Colonic mucosa (tissue), 4 donors: ENCODE measurements around the gene RBBP5. TPM values are rescaled to one million over a fixed set of nuclear protein-coding genes. Genes with fewer than 3 reads are reported as not detected.

Source experiments
- DNase-seq: peaks from one replicate; pipeline ENCODE4 v3.0.0-alpha.2; 2020
- H3K27ac ChIP-seq: fragments of 200-600 bp; one replicate; pipeline ENCODE4 v1.8.0; 2021
- H3K27me3 ChIP-seq: fragments of 200-600 bp; one replicate; pipeline ENCODE4 v1.8.0; 2021
- H3K36me3 ChIP-seq: fragments of 200-600 bp; one replicate; pipeline ENCODE4 v1.8.0; 2021
- H3K4me1 ChIP-seq: fragments of 200-600 bp; one replicate; pipeline ENCODE4 v1.8.0; 2021; ENCODE audit warnings: mild to moderate bottlenecking
- H3K4me3 ChIP-seq: fragments of 200-600 bp; one replicate; pipeline ENCODE4 v1.8.0; 2021
- H3K9ac ChIP-seq, 2 donors: one replicate each; pipeline ENCODE4 v1.7.0; 2013; ENCODE audit warnings: control low read depth in 2 of 2, low read depth in 2 of 2, low read length in 2 of 2
- H3K9me3 ChIP-seq: fragments of 200-600 bp; one replicate; pipeline ENCODE4 v1.8.0; 2021
- intact Hi-C: fragments of 100-400 bp; cut with DNase I; formaldehyde crosslinking; loops from one replicate; pipeline ENCODE4 v1.14.1; 2022
- total RNA-seq, 2 donors: library from RNA; stranded (reverse); fragmentation: NEBNext Ultra II Directional in 1 of 2; extraction: Animal tissue kit (Norgen Biotek cat#: 25700) in 1 of 2; gene quantifications; one replicate each; pipeline ENCODE4 v1.2.1, GENCODE V29; 2021
- TF ChIP-seq, protein P1 (sequence below): fragments of 200-600 bp; IDR thresholded peaks from one replicate; pipeline ENCODE4 v1.8.0; 2022; ENCODE audit warnings: antibody characterized with exemption, mild to moderate bottlenecking
- donor health status: healthy.
- donor health status: DM: no; HTN: no; CAD: no.
- donor health status: DM: no; HTN: no; CAD: no.

The RBBP5 gene
- total RNA-seq, 2 donors from 2014 or later = 15.1 to 17.8 TPM

DNA sequence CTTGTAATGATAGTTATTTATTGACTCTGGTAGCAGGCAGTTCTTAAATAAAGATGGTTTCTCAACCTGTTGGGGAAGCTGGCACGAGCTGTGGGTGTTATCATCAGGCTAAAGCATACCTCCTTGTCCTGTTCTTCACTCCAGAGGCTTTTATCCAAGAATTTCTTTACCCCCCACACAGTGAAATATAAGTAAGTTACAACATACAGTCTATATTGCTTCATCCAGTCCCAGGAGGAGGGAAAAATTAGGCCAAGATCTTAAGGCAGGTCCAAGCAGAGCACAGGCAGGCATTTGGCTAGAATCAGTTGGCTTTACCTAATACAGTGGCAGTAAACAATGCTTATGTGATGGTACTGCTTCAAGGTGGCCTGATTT lies 43.9 kb downstream of the RBBP5 start:
- Histone ChIP-seq H3K27me3 (no peaks in the 10 kb centered on the region), H3K27ac (no peak overlapping the region), H3K4me1 (no peaks in the 10 kb centered on the region), H3K4me3 (no peak overlapping the region), H3K36me3 (no peaks in the 10 kb centered on the region), H3K9me3 (no peaks in the 10 kb centered on the region), H3K9ac (no peak overlapping the region)
- intact Hi-C loops = no loop called here
- no peak for DNase-seq
- TF ChIP-seq, protein P1, sequence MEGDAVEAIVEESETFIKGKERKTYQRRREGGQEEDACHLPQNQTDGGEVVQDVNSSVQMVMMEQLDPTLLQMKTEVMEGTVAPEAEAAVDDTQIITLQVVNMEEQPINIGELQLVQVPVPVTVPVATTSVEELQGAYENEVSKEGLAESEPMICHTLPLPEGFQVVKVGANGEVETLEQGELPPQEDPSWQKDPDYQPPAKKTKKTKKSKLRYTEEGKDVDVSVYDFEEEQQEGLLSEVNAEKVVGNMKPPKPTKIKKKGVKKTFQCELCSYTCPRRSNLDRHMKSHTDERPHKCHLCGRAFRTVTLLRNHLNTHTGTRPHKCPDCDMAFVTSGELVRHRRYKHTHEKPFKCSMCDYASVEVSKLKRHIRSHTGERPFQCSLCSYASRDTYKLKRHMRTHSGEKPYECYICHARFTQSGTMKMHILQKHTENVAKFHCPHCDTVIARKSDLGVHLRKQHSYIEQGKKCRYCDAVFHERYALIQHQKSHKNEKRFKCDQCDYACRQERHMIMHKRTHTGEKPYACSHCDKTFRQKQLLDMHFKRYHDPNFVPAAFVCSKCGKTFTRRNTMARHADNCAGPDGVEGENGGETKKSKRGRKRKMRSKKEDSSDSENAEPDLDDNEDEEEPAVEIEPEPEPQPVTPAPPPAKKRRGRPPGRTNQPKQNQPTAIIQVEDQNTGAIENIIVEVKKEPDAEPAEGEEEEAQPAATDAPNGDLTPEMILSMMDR = no peak

DNA sequence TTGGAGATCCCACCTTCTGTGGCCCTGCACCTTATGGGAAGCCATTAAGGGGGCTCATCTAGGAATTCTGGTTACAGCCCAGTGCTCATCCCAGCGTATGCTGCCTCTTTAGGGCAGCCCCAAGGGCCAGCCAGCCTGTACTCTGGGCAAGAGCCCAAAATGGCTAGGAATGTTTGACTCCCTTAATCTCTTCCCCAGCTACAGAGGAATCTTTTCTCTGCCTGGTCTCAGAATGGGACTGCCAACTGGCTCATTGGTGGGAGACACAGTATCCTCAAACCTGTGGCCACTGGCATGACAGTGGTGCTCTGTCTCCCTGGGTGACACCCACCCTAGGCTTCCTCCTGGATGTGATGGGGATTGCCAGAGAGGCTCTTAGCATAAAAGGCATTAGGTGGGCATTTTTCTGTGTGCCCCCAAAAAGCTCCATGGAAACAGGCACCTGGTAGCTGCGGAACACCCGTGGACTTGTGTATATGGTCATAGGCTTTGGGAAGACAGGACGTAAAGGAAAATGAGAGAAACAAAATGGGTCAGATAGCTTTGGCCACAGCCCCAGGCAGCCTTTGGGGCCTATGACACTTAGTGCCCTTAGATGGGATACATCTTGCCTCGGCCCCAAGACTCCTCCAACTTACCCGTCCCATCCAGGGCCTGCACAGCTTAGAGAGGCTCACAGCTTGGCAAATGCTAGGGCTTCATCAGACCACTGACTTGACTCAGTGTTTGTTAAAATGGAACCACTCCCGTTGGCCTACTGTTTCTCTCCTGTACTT lies 44.4 kb downstream of the RBBP5 start:
- no peak overlapping the region for H3K9ac ChIP-seq
- H3K27ac ChIP-seq = no peak overlapping the region
- no peaks in the 10 kb centered on the region for H3K27me3 ChIP-seq
- TF ChIP-seq, protein P1 = no peak
- H3K9me3 ChIP-seq = no peaks in the 10 kb centered on the region
- no peaks in the 10 kb centered on the region for H3K36me3 ChIP-seq
- H3K4me1 ChIP-seq = no peaks in the 10 kb centered on the region
- intact Hi-C loops = no loop called here
- H3K4me3 ChIP-seq = no peak overlapping the region
- no peak for DNase-seq

DNA sequence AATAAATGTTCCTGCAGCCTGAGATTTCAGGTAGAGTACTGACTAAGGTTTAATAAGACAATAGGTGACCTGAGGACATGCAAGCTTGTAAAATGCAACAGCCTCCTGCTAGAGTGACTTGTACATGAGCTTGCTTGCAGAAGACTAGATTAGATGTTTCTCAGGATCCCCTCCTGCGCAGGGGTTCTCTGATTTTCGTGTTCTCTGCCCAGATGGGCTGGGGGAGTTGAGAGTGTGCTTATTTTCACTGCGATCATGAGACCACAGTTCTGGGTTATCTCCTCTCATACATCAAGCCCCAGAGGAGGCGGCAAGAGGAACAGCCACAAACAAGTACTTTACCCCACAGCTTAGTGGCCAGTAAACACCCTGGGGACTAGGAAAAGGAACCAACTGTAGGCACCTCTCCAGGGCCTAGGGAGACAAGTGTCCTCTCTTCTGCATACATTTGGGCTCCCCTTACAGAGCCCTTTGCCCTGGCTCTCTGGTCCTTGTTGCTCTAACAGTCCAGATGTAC lies 45.5 kb downstream of the RBBP5 start:
- Histone ChIP-seq H3K4me1 (no peaks in the 10 kb centered on the region), H3K27me3 (no peaks in the 10 kb centered on the region), H3K36me3 (no peaks in the 10 kb centered on the region), H3K4me3 (no peak overlapping the region), H3K9me3 (no peaks in the 10 kb centered on the region), H3K27ac (no peak overlapping the region), H3K9ac (no peak overlapping the region)
- TF ChIP-seq, protein P1 = no peak
- DNase-seq = no peak
- intact Hi-C loops = no loop called here

DNA sequence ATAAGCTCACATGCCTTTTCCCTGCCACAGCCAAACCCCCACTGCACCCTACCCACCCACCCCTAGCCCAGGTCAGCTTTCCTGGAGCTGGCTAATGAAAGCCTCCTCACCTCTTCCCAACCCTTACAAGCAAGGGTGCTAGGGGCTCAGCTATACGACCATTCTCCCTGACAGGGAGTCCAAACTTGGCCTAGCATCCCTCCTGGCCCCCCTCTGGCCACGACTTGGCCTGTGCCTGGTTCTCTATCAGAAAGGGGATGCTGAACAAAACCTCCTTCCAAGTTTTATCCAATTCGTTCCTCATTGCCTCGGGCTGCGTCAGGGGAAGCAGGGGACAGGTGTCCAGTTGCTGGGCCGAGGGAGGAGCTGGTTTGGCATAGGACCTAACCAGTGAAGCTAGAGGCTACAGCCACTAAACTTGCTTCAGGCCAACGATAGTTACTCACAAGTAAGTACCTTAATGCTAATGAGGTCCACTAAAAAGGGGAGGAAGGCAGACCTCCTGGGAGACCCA lies 46.1 kb downstream of the RBBP5 start:
- DNase-seq = no peak
- no peak overlapping the region for H3K27ac ChIP-seq
- intact Hi-C loops = no loop called here
- H3K9ac ChIP-seq = no peak overlapping the region
- H3K36me3 ChIP-seq = no peaks in the 10 kb centered on the region
- H3K4me3 ChIP-seq = no peak overlapping the region
- no peaks in the 10 kb centered on the region for H3K27me3 ChIP-seq
- H3K4me1 ChIP-seq = no peaks in the 10 kb centered on the region
- no peaks in the 10 kb centered on the region for H3K9me3 ChIP-seq
- TF ChIP-seq, protein P1 = no peak

DNA sequence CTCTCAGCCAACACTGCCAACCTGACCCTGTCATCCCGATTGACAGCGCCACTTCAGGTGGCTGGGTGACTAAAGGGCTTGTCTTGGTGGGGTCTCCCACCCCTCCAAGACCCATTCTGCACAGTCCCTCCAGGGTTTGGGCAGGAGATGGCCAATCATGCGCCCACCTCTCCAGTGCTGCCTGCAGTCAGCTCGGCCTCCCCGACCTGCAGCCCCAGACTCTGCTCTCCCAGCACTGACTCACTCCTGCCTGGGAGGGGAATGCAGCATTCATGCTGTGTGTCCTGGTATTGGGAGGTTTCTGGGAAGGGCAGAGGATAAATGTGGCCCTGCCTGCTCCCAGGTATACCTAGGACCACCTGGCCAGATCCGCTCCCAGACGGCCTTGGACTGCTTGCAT lies 47.3 kb downstream of the RBBP5 start:
- Histone ChIP-seq H3K4me1 (no peaks in the 10 kb centered on the region), H3K36me3 (no peaks in the 10 kb centered on the region), H3K4me3 (no peak overlapping the region), H3K27me3 (no peaks in the 10 kb centered on the region), H3K9me3 (no peaks in the 10 kb centered on the region), H3K27ac (no peak overlapping the region), H3K9ac (no peak overlapping the region)
- no peak for DNase-seq
- TF ChIP-seq, protein P1 = no peak
- intact Hi-C loops = no loop called here
